HG02938 (cell line): ENCODE data around the gene SPATA46.
"Not testable (repeated sequence)": the region's sequence is repeated elsewhere in the genome, so short reads cannot be mapped to it uniquely, and the experiment has no call there.

ENCODE experiments used
- ATAC-seq: cut with Tn5 transposase; IDR thresholded peaks from one replicate; pipeline ENCODE4 v1.9.1; 2021; ENCODE audit warnings: mild to moderate bottlenecking, moderate library complexity; ENCODE audit not compliant: unreplicated experiment

Gene SPATA46, protein sequence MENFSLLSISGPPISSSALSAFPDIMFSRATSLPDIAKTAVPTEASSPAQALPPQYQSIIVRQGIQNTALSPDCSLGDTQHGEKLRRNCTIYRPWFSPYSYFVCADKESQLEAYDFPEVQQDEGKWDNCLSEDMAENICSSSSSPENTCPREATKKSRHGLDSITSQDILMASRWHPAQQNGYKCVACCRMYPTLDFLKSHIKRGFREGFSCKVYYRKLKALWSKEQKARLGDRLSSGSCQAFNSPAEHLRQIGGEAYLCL

DNA sequence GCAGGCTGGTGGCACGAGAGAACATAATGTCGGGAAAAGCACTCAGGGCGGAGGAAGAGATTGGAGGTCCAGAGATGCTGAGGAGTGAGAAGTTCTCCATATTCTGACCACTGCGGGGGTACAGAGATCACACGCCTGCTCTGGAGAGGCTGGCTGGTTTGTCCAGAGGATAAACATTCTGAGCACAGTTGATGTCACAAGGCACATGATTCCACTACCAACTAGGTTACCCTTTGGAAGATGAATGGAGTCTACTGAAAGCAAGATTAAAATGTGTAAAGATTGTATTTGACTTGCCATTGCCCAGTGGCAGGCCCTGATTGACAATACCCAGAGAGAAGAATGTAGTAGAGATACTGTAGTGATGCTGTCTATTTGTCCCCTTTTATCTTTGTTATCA is at the start of gene SPATA46:
SPATA46 (minus strand) TSS at position 164 of the 400 bp plus-strand sequence; CDS start at position 100, 64 bp downstream.
- no peak for ATAC-seq

DNA sequence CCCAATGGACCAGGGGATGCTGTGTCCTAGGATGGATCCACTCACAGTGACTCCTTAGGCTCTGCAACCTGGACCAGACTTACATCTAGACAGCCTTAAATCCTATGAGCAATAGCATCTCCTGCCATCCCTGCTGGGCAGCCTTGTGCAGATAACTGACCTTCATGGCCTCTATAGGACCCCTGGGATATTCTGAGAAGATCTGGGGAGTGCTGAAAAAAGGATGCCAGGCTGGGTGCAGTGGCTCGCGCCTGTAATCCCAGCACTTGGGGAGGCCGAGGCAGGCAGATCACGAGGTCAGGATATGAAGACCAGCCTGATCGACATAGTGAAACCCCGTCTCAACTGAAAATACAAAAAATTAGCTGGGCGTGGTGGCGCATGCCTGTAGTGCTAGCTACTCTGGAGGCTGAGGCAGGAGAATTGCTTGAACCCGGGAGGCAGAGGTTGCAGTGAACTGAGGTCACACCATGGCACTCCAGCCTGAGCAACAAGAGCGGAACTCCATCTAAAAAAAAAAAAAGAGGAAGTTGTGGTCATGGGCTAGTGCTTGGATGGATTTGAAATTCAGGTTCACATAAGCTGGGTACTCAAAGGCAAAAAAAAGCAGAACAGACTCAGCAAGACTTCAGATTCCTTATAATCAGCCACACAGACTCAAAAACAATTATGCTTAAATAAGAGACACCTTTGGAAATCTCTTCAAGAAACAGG is 46.2 kb upstream of the SPATA46 start:
- ATAC-seq: no peak

DNA sequence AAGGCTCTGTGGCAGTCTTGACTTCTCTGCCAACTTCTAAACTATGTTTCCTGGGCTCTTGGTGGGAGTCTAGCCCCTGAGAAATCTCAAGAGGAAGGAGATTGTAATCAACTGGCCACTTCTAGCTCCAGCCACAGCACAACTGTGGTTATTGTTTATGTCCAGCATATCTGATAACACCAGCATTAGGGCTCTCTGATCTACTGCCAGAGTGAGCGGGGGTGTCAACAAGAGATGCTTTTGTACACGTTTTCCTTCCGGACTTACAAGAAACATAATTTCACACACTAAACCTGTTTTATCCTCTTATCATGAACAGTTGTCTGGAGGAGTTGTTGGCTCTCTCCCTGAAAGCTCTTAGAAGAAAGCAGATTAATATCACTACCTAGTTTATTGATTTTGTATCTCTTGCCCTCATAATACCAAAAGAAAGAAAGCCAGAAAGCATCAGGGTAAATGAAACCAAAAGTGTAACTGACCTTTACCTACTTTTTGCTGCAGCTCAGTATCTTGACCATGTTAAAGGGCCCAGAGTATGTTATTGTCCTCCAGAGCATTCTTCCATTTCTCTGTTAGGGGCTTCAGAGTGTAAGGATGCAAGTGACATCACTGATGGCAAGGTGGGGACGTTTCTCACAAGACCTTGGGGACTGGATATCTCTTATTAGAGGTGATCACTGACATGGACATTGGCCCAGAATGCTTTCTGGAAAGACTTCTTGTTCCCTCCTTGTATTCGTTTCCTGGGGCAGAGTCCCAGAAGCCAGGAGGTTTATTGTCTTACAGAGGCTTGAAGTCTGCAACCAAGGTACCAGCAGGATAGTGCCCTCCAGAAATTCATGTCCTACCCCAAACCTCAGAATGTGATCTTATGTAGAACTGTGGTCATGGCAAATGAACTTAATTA is 44.9 kb upstream of the SPATA46 start:
- ATAC-seq: no peak

DNA sequence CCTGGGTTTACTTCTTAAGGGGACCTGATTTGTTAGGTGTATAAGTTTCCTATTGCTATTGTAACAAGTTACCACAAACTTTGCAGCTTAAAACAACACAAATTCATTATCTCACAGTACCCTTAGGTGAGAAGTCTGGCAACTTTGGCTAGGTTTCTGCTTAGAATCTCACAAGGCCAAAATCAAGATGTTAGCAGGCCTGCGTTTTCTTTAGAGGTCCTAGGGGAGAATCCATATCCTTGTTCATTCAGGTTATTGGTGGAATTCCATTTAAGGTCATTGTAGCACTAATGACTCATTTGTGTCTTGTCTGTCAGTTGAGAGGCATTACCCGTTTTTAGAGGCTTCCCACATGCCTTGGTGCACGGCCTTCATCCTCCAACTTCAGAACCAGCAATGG is 43.5 kb upstream of the SPATA46 start:
- no peak for ATAC-seq

DNA sequence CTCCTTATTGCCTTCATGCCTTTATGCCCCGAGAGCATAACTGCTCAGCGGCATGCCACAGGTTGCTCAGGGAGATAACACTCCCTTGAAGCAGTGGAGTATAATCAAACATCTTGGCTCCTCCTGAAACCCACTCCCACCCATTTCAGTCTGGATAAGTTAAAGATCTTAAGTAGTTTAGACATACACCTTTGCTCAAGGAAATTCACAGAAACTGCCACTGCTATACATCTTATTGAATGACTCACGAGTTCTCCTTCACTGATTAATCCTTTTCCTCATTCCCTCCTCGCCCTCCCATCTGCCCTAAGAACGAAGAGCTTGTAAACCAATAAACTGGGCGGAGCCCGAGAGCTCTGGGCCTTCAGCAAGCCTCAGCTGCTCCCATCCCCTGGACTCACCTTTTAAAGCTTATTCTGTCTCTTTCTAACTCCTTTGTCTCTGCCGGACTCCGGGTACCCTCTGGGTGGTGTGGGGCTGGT is 42.8 kb upstream of the SPATA46 start:
- ATAC-seq: not testable (repeated sequence)

DNA sequence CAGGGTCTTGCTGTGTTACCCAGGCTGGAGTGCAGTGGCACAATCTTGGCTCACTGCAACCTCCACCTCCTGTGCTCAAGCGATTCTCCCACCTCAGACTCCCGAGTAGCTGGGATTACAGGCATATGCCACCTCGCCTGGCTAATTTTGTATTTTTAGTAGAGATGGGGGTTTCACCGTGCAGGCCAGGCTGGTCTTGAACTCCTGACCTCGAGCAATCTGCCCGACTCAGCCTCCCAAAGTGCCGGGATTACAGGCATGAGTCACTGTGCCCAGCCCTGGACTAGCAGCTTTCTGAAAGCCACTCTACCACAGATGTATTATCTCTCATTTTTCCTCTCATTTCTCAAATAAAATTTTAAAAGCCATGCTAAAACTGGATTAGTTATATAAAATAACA is 41.9 kb upstream of the SPATA46 start:
- not testable (repeated sequence) for ATAC-seq

DNA sequence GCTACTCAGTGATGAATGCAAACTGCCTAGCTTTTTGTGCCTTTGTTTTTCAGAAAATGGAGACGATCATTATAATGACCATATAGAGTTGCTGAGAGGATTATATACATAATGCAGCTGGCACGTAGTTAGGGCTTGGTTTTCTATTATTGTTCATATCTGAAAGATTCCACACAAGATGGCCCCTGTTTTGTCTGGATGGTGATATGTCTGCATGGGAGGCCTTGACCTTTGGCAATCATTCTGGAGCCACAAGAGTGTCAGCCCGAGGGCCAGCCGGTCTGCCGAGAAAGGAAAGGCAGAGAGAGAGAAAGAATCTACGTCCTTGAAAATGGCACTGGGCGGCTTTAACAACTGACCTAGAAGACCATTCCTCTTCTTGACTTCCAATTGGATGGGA is 41.0 kb upstream of the SPATA46 start:
- ATAC-seq: no peak

DNA sequence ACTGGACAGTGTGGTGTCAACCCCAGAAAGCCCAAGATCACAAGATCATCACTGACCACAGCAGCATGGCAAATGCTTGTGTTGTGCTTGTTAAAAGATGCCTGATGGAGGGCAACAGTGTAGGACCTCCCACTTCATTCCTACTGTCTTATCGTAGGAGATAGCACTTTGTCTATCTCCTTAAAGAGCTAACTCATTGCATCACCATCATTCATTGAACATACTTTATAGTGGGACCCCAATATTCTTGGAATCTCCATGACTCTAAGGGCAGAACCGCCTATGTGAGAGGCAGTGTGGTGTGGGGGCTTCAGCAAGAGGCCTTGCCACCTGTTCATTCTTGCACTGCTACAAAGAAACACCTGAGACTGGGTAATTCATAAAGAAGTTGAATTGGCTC is 40.3 kb upstream of the SPATA46 start:
- ATAC-seq: no peak

DNA sequence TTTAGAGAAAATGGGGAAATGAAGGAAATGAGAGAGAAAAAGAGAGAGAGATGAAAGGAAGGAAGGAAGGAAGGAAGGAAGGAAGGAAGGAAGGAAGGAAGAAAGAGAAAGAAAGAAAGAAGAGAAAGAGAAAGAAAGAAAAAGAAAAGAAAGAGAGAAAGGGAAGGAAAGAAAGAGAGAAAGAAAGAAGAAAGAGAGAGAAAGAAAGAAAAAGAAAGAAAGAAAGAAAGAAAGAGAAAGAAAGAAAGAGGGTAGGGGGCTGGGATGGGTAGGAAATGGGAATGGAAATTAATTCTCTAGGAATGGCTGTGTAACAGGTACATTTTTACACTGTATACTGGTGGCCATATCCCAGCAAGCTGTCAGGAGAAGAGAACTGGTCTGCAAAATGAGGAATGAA is 39.6 kb upstream of the SPATA46 start:
- ATAC-seq: no peak

DNA sequence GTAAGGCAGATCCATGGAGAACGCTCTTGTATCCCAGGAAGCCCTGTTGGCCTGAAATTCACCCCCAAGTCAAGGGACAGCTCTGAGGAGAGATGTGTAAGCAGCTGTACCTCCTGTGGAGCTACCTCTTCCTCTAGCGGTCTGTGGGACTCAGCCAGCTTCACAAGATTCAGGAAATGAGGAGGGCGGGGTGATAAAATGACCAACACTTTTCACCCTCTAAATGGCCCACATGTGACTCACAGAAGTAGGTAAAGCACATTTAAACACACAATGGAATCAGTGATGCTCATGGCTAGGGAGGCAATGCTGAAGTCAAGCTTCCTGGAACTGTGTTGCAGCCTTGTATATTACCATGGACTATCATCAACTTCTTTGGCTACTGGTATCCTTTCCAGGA is 35.3 kb upstream of the SPATA46 start, which contains the start of gene SH2D1B:
SH2D1B (minus strand) TSS at position 135 of the 400 bp plus-strand sequence; CDS start at position 15, 120 bp downstream.
- no peak for ATAC-seq

DNA sequence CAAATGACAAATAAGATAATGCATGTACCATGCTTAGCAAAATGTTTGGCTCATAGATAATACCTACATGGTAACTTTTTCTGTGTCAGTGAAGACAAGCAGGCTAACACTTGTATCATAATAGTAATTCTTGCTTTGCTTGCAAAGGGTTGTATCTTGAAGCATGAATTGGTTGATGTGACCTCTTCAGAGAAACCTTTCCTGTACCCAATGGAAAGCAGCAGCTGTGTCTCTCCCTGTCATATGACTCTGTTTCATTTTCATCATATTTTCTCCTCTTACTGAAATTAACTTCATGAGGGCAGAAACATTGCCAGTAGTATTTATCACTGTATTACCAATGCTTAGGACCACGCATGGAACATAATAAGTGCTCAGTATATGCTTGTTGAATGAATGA is 30.9 kb upstream of the SPATA46 start:
- ATAC-seq: no peak

DNA sequence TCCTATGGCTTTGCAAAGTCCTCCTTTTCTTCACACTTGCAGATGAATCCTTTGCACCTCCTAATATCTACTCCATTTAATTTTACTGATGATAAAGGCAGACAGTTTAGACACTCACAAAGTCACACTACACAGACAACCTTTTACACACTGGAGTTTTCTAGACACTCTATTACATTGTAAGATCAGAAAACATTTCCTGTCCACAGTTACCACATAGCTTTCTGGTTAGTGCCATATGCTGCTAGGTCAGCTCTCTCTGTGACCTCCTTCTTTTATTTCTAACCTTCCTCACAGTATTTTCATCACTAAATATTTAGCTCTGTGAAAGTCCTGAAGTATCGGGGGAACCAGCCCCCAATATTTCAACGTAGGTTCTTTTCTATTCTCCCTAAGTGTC is 30.2 kb upstream of the SPATA46 start:
- no peak for ATAC-seq

DNA sequence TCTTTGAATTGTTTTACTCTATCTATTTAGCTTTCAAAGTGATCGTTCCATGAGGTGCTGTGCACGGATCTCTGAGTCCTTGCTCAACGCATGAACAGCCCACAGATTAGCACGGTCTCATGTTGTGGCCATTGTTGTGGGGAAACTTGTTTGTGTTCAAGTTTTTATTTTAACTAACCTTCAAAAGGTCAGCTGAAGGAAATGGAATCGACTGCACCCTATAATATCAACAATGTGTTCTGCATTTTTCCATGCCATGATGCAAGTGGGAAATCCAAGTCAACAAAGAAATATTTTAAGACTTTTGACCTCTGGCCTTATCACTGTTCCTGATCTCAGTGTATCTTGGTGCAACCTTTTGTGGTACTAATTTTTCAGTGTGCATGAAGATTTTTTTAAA is 29.1 kb upstream of the SPATA46 start:
- no peak for ATAC-seq

DNA sequence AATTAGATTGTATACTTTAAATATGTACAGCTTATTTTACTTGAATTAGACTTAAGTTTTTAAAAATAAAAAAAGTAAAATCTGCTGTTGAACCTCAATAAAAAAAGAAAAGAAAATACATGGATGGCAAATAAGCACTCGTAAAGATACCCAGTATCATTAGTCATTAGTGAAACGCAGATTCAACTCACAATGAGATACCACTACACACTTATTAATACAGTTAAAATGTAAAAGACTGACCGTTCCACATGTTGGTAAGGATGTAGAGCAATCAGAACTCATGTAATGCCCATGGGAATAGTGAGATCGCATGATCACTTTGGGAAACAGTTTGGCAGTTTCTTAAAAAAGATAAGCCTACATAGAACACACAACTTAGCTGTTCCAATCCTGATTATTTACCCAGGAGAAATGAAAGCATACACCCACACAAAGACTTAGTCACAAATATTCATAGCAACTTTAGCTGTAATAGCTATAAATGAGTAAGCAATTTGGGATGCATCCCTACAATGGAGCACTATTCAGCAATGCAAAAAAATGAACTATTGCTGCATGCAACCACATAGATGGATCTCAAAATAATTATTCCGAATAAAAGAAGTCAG is 28.0 kb upstream of the SPATA46 start:
- ATAC-seq: no peak

DNA sequence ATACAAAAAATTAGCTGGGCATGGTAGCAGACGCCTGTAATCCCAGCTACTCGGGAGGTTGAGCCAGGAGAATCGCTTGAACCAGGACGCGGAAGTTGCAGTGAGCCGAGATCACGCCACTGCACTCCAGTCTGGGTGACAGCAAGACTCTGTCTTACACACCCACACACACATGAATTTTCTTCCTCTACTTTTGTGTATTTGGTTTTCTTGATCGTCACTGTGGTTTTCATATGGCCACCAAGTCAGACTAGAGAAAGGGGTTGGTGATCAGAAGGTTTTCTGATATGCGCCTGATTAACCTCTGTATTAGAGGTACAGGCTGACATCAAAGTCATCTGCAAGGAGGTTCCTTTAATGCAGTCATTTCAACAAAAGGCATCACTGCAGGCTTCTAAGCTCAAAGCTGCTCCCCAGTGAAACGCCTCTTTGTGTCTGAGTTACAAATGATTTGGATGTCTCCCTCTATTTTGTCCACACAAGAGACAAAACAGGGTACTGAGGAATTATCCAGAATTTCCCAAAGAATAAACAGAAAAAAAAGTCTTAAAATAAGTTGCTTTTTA is 24.2 kb upstream of the SPATA46 start:
- ATAC-seq: no peak

DNA sequence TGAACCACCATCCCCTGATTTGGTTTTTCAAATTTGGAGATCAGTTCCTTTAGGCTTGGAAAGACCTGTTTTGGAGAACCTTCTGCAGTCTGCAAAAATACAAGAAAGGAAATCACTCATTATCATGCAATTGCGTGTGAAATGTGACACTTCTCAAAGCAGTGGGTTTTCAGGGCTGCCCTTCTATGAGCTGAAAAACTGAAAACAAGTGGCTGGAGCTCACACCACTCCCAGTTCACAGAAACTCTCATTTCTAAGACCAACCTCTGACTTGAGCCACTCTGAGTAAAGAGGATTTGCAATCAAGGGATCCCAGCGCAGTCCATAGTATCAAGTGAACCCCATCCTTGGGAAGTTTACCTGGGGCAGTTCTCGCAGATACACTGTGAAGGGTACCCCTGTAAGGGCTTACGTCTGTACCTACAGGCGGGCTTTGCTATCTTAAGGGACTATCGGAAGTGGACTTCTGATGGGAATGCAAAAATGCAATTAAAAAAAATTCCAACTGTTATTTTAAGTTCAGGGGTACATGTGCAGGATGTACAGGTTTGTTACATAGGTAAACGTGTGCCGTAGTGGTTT is 22.4 kb upstream of the SPATA46 start:
- no peak for ATAC-seq

DNA sequence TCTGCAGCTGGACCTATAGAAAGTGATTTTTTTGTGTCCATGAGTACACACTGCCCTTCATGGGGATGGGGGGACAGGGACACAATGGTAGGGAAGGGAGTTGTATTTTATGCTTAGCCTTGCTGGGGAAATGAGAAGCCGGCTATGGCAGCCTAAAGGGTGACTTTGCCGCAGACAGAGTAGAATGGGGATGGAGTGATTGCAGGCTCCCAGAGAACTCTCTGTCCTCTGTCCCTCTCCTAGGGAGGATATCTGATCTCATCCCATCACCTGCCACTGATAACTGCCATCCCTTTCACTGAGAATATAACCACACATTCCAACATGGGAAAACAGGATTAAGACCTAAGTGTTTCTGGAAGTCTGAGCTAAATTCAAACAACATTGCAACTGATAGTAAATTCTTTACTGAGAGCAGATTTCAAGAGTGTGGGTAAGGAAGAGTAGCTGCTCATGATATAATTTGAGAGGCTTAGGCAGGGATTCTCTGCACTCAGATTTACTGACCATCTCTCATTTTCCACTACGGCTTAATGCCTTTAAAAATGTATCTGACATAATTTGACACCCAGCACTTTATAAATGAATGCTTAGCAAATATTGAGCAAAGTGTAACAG is 21.4 kb upstream of the SPATA46 start:
- ATAC-seq: no peak

DNA sequence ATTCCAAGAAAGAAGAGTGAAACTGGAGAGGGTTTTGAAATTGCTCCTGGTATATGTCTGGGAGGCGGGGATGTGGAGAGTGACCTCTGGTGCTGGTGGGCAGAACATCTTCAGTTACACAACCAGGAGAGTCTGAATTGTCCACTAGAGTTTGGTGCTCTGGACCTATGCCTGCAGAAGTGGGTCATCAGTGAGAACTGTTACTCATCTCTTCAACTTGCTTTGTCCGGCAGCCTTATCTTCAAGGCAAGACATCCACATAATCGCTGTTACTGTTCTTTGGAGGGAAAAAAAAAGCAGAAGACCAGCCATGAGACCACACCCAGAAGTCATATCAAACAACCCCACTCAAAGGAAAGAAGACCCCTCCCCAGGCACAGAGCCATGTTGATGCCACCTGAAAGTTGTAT is 20.4 kb upstream of the SPATA46 start:
- no peak for ATAC-seq

DNA sequence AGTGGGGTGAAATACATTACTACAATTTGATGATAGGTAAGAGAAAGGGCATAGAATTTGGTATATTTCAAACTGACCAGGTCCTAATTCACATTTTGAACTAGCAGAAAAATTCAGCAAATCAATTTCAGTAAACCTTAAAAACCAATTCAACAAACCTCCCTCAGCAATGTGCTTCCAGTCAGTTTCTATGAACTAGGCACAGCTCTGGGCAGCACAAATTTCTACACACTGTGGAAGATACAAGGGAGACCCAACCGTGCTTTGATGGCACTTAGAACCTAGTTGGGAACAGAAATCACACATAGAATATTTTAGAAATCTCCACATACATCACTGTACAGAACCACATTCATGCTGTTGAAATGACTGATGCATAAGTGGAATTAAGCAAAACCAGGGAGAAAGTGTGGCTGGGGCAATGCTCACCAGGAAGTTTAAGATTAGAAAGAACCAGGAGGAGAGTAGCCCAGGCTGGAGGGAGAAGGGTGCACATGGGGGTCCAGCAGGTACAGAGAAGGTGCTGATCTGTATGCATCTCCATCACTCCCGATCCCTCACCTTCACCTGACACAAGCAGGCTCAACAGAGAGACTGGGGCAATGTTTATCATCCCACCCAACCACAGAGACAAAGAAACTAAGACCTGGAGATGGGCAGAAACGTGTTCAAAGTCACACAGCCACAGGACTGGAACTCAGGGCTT is 19.7 kb upstream of the SPATA46 start:
- ATAC-seq: no peak
